GM21528 (cell line): ENCODE data around the gene GNAO1.
"Not testable (repeated sequence)": the region's sequence is repeated elsewhere in the genome, so short reads cannot be mapped to it uniquely, and the experiment has no call there.

Experiments used
- ATAC-seq: cut with Tn5 transposase; IDR thresholded peaks from one replicate; pipeline ENCODE4 v1.9.1; 2021; ENCODE audit warnings: mild to moderate bottlenecking, moderate library complexity; ENCODE audit not compliant: unreplicated experiment, low FRiP score

Gene GNAO1

GRCh38 chr16:56373003-56373402 is 181.7 kb downstream of the GNAO1 start:
- ATAC-seq = no peak

GRCh38 chr16:56375792-56376191 is 184.5 kb downstream of the GNAO1 start:
- not testable (repeated sequence) for ATAC-seq

GRCh38 chr16:56379044-56379443 is 187.8 kb downstream of the GNAO1 start:
- not testable (repeated sequence) for ATAC-seq

- ATAC-seq = not testable (repeated sequence)
These were observed 189.6 kb downstream of the GNAO1 start for GRCh38 chr16:56380778-56381485.

DNA sequence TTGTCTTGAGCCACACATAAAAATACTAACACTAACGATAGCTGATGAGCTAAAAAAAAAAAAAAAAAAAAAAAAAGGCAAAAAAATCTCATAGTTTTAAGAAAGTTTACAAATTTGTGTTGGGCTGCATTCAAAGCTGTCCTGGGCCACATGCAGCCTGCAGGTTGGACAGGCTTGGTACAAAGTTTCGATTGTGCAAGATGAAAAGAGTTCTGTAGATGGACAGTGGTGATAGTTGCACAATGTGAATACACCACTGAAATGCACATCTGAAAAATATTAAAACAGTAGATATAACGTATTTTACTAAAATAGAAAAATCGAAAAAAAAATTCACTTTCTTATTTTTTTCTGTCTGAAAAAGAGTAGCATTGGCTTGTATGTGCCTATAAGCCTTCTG is 191.2 kb downstream of the GNAO1 start:
- ATAC-seq = no peak

DNA sequence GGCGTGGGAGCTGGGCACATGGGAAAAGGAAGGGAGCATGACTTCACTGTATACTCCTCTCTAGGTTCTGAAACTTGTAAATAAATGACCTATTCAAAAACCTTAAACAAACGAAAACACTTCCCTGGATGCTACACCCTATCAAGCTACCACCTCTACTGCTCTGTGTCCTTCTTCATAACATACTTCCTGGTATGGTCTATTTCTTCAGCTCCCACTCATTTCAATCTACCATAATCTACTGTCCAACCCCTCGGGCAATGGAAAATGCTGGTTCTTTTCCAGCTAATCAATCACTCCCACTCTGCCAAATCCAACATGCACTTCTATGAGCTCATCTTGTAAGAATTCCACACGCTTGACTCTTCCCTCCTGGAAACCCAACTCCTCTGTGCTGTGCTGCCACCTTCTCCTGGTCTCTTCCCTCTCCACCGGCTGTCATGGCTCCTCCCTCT is 191.6 kb downstream of the GNAO1 start:
- ATAC-seq = no peak

DNA sequence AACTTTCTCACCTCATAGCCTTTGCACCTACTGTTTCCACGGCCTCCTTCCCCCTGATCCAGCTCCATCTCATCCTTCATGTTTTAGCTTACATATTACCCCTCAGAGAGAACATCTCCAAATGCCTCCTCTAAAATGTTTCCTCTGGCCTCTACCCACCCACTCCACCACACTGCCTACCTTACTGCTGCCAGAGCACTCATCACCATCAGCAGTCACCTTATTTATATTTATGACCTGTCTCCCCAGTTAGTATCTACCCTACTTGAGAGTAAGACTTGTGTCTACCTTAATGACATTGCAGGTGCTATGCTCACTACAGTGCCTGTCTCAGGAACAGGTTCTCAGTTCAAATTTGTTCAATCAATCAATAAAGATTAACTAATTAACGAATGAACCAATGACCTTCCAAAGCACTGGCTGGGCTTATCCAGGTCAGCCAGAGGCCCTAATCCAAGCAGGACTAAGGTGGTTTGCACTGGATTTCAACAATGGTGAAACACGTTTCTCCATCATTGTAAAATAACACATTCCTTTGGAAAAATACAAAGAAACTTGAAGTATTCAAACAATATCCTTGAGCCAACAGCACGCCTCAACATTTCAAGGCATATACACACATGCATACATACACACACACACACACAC is 192.9 kb downstream of the GNAO1 start:
- ATAC-seq = no peak

GRCh38 chr16:56387396-56387795 is 196.1 kb downstream of the GNAO1 start:
- ATAC-seq = no peak

- ATAC-seq = no peak
These were observed 196.9 kb downstream of the GNAO1 start for GRCh38 chr16:56388209-56388608.

DNA sequence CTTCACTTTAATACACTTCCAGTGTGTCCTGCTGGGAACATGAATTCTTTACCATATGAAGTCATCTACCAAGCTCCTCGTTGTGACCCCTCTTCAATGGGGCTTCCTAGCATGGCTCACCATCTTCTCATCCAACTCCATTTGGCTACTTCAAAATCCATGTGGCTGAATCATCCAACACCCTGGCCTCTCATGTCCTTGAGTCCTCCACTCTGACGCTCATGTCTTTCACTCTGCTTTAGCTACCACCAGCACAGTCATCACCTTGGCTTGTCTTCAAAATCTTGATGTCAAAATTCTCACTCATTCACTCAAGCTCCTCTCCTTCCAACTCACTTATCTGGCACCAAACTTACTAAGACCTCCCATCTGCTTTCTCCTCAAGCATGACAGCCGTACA is 198.3 kb downstream of the GNAO1 start:
- no peak for ATAC-seq

- not testable (repeated sequence) for ATAC-seq
These were observed 205.4 kb downstream of the GNAO1 start for GRCh38 chr16:56396724-56397123.

DNA sequence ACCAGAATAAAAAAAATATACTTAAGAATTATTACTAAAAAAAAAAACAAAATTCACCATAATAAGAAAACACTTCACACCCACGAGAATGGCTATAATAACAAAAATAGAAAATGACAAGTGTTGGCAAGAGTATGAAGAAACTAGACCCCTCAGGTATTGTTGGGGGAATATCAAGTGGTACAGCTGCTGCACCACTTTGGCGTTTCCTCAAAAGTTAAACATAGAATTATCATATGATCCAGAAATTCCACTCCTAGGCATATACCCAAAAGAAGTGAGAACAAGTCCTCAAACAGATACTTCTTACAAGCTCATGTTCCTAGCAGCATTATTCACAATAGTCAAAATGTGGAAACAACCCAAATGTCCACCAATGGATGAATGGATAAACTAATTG is 207.8 kb downstream of the GNAO1 start:
- no peak for ATAC-seq

DNA sequence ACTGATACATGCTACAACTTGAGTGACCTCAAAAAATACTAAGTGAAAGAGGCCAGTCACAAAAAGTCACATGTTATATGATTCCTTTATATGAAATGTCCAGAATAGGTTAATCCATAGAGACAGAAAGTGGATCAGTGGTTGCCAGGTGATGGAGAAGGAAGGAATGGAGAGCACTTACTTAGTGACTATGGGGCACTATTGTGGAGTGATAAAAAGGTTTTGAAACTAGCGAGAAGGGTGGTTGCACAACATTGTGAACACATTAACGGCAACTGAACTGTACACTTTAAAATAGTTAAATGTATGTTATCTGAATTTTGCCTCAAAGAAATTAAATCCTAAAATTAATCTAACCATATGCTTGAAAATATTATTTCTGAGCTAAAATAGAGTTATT is 208.2 kb downstream of the GNAO1 start:
- ATAC-seq = no peak

DNA sequence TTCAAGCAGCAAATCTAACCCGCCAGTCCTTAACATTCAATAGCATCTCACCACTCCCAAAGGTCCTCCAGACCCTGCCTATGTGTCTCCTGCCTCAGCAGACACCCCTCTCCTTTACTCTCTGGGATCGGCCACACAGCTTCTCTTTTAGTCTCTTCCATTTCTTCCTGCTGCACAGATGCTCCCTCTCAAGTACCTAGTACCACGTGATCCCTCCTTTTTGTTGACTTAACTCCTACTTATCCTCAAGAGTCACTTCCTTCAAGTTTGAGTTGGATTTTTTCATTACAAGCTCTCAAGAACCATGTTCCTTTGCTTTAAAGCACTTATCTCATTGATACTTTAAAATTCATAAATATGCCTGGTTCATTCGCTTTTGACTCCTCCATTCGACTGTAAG is 209.2 kb downstream of the GNAO1 start:
- no peak for ATAC-seq

GRCh38 chr16:56401482-56401881 is 210.2 kb downstream of the GNAO1 start:
- ATAC-seq = no peak

- no peak for ATAC-seq
These were observed 214.8 kb downstream of the GNAO1 start for GRCh38 chr16:56405977-56406672.
